ENCODE data around the gene LCORL.

- peak in 1 of 2 donors; percentile 89 for TF ChIP-seq POLR2A (IDR thresholded peaks at IDR 0.05)
- TF ChIP-seq, protein P1, sequence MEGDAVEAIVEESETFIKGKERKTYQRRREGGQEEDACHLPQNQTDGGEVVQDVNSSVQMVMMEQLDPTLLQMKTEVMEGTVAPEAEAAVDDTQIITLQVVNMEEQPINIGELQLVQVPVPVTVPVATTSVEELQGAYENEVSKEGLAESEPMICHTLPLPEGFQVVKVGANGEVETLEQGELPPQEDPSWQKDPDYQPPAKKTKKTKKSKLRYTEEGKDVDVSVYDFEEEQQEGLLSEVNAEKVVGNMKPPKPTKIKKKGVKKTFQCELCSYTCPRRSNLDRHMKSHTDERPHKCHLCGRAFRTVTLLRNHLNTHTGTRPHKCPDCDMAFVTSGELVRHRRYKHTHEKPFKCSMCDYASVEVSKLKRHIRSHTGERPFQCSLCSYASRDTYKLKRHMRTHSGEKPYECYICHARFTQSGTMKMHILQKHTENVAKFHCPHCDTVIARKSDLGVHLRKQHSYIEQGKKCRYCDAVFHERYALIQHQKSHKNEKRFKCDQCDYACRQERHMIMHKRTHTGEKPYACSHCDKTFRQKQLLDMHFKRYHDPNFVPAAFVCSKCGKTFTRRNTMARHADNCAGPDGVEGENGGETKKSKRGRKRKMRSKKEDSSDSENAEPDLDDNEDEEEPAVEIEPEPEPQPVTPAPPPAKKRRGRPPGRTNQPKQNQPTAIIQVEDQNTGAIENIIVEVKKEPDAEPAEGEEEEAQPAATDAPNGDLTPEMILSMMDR (IDR thresholded peaks at IDR 0.05): no peak
These were observed at the start of gene LCORL for GRCh38 chr4:18021720-18022571.

All from thyroid gland (tissue), 4 donors.